Ascending aorta (tissue), 2 donors: ENCODE results near the gene CORIN. TPM values are rescaled to one million over a fixed set of nuclear protein-coding genes. Genes with fewer than 3 reads are reported as not detected.

Experiments used
- DNase-seq, 2 donors: peaks; one replicate each; pipeline ENCODE4 v3.0.0-alpha.2; 2019; ENCODE audit warnings: low spot score in 2 of 2
- H3K27ac ChIP-seq, 2 donors: fragments of 200-600 bp; sonication (generic); one replicate each; pipeline ENCODE4 v1.5.1; 2016 to 2017; ENCODE audit warnings: mild to moderate bottlenecking in 1 of 2
- H3K27me3 ChIP-seq: fragments of 200-600 bp; sonication (generic); one replicate; pipeline ENCODE4 v1.5.1; 2017
- H3K36me3 ChIP-seq, 2 donors: fragments of 200-600 bp; sonication (generic); one replicate each; pipeline ENCODE4 v1.5.1; 2016
- H3K4me1 ChIP-seq, 2 donors: fragments of 200-600 bp; sonication (generic); one replicate each; pipeline ENCODE4 v1.5.1; 2016 to 2017; ENCODE audit warnings: mild to moderate bottlenecking in 1 of 2
- H3K4me3 ChIP-seq, 2 donors: fragments of 200-600 bp; sonication (generic); one replicate each; pipeline ENCODE4 v1.5.1; 2016 to 2017; ENCODE audit warnings: mild to moderate bottlenecking in 1 of 2
- H3K9me3 ChIP-seq, 2 donors: fragments of 200-600 bp; sonication (generic); one replicate each; pipeline ENCODE4 v1.5.1; 2016
- CTCF ChIP-seq, 3 experiments: fragments of 200-600 bp in 2 of 3; fragments of 450-650 bp in 1 of 3; sonication (generic) in 2 of 3; IDR thresholded peaks; one replicate each; pipeline ENCODE4 v1.5.1; 2016 to 2019; ENCODE audit warnings: antibody characterized with exemption in 3 of 3, mild to moderate bottlenecking in 1 of 3, moderate library complexity in 1 of 3
- intact Hi-C: fragments of 100-400 bp; cut with DNase I; formaldehyde crosslinking; loops from one replicate; pipeline ENCODE4 v1.15.1; 2023
- total RNA-seq: library from RNA; depleted of rRNA; stranded (reverse); fragments of >200 nt; gene quantifications from one replicate; pipeline ENCODE4 v1.1.0, GENCODE V29; 2016

The CORIN gene
- total RNA-seq, 1 donor from 2014 or later = not detected

- no peaks in the 10 kb centered on the region for H3K36me3 ChIP-seq
These were observed 190.8 kb downstream of the CORIN start for GRCh38 chr4:47647029-47647428.

GRCh38 chr4:47646372-47646771 is 191.5 kb downstream of the CORIN start:
- Histone ChIP-seq H3K27ac (no peak overlapping the region), H3K36me3 (no peaks in the 10 kb centered on the region), H3K9me3 (no peaks in the 10 kb centered on the region), H3K4me1 (no peaks in the 10 kb centered on the region), H3K4me3 (no peak overlapping the region), H3K27me3 (no peaks in the 10 kb centered on the region)
- no peak for DNase-seq
- no peak for TF ChIP-seq CTCF (IDR thresholded peaks at IDR 0.05)
- intact Hi-C loops = no loop called here

More at GRCh38 chr4:47647029-47647428, 190.8 kb downstream of the CORIN start:
- H3K27ac ChIP-seq = no peak overlapping the region
- no peak for DNase-seq
- no peaks in the 10 kb centered on the region for H3K9me3 ChIP-seq
- intact Hi-C loops = no loop called here
- H3K4me1 ChIP-seq = no peaks in the 10 kb centered on the region
- no peaks in the 10 kb centered on the region for H3K27me3 ChIP-seq
- TF ChIP-seq CTCF (IDR thresholded peaks at IDR 0.05) = no peak
- H3K4me3 ChIP-seq = no peak overlapping the region

- no peak for DNase-seq
- Histone ChIP-seq H3K4me3 (no peak overlapping the region), H3K36me3 (no peaks in the 10 kb centered on the region), H3K4me1 (no peaks in the 10 kb centered on the region), H3K27ac (no peak overlapping the region), H3K9me3 (no peaks in the 10 kb centered on the region), H3K27me3 (no peaks in the 10 kb centered on the region)
- no peak for TF ChIP-seq CTCF (IDR thresholded peaks at IDR 0.05)
- intact Hi-C loops = no loop called here
These were observed 194.0 kb downstream of the CORIN start for GRCh38 chr4:47643845-47644244.

- no peak overlapping the region for H3K4me3 ChIP-seq
- no peaks in the 10 kb centered on the region for H3K9me3 ChIP-seq
- intact Hi-C loops = no loop called here
- H3K27me3 ChIP-seq = no peaks in the 10 kb centered on the region
- DNase-seq = no peak
- no peak for TF ChIP-seq CTCF (IDR thresholded peaks at IDR 0.05)
- H3K4me1 ChIP-seq = no peaks in the 10 kb centered on the region
- H3K36me3 ChIP-seq = no peaks in the 10 kb centered on the region
- H3K27ac ChIP-seq = no peak overlapping the region
These were observed 194.7 kb downstream of the CORIN start for GRCh38 chr4:47642985-47643760.

GRCh38 chr4:47642191-47642830 is 195.6 kb downstream of the CORIN start:
- Histone ChIP-seq H3K4me3 (no peak overlapping the region), H3K9me3 (no peaks in the 10 kb centered on the region), H3K27ac (no peak overlapping the region), H3K27me3 (no peaks in the 10 kb centered on the region), H3K4me1 (no peaks in the 10 kb centered on the region), H3K36me3 (no peaks in the 10 kb centered on the region)
- intact Hi-C loops = no loop called here
- no peak for TF ChIP-seq CTCF (IDR thresholded peaks at IDR 0.05)
- DNase-seq = no peak
